Stimulated activated CD4-positive, alpha-beta T cell treated with anti-CD3 and anti-CD28 coated beads, Interleukin-4, amount 100 ng/mL, for 24 hours (primary cell): ENCODE results near the gene ATG14.
"Not testable (repeated sequence)": the region's sequence is repeated elsewhere in the genome, so short reads cannot be mapped to it uniquely, and the experiment has no call there.

Source experiments
- DNase-seq: peaks from one replicate; pipeline ENCODE4 v3.0.0-alpha.2; 2020

Gene ATG14

GRCh38 chr14:55433880-55434804, 22.5 kb upstream of the ATG14 start:
- DNase-seq: no peak

GRCh38 chr14:55432628-55433027, 21.0 kb upstream of the ATG14 start:
- DNase-seq: no peak

GRCh38 chr14:55430024-55430690, 18.5 kb upstream of the ATG14 start:
- DNase-seq: peak; percentile 68

- no peak for DNase-seq
These were observed 15.8 kb upstream of the ATG14 start for GRCh38 chr14:55427439-55427838.

- DNase-seq: no peak
These were observed 15.3 kb upstream of the ATG14 start for GRCh38 chr14:55426891-55427290.

- DNase-seq: no peak
These were observed 13.5 kb upstream of the ATG14 start for GRCh38 chr14:55425091-55425490.

GRCh38 chr14:55423969-55424368, 12.3 kb upstream of the ATG14 start:
- no peak for DNase-seq

- DNase-seq: not testable (repeated sequence)
These were observed 10.7 kb upstream of the ATG14 start for GRCh38 chr14:55422338-55422737.

GRCh38 chr14:55419663-55420062, 8.0 kb upstream of the ATG14 start:
- no peak for DNase-seq

GRCh38 chr14:55418411-55418810, 6.8 kb upstream of the ATG14 start:
- no peak for DNase-seq

- DNase-seq: no peak
These were observed 6.3 kb upstream of the ATG14 start for GRCh38 chr14:55417955-55418354.

- DNase-seq: peak; percentile 19
These were observed 5.2 kb upstream of the ATG14 start for GRCh38 chr14:55416866-55417265.

GRCh38 chr14:55414551-55414950, 2.9 kb upstream of the ATG14 start:
- no peak for DNase-seq

GRCh38 chr14:55412676-55413075, 1.0 kb upstream of the ATG14 start:
- DNase-seq: no peak

- no peak for DNase-seq
These were observed 754 bp downstream of the ATG14 start for GRCh38 chr14:55410876-55411275.

GRCh38 chr14:55404173-55404854, 7.3 kb downstream of the ATG14 start:
- no peak for DNase-seq

- no peak for DNase-seq
These were observed 9.9 kb downstream of the ATG14 start for GRCh38 chr14:55401751-55402150.

GRCh38 chr14:55399852-55400251, 11.8 kb downstream of the ATG14 start:
- peak; percentile 16 for DNase-seq

- no peak for DNase-seq
These were observed 12.4 kb downstream of the ATG14 start for GRCh38 chr14:55399183-55399582.

GRCh38 chr14:55398679-55399078, 13.0 kb downstream of the ATG14 start:
- no peak for DNase-seq

GRCh38 chr14:55389330-55389729, 22.3 kb downstream of the ATG14 start:
- no peak for DNase-seq

- no peak for DNase-seq
These were observed 23.5 kb downstream of the ATG14 start for GRCh38 chr14:55388160-55388559.

- no peak for DNase-seq
These were observed 24.5 kb downstream of the ATG14 start for GRCh38 chr14:55387121-55387520.
